PFSK-1 (cell line): ENCODE results near the gene PPM1L.

ENCODE experiments used
- FOXP2 ChIP-seq: optimal IDR thresholded peaks from 2 replicates; pipeline ENCODE3; 2011; ENCODE audit warnings: borderline replicate concordance, control low read depth, inconsistent platforms; ENCODE audit not compliant: insufficient read depth; ENCODE audit errors: extremely low read length, extremely low read depth
- REST ChIP-seq, 2 experiments: IDR thresholded peaks; 2 replicates each; pipeline versions ENCODE4 v1.6.1 to v1.8.0; 2011 to 2012; ENCODE audit warnings: low read depth in 2 of 2, low read length in 2 of 2, control low read depth in 1 of 2, inconsistent platforms in 1 of 2, mild to moderate bottlenecking in 1 of 2, moderate library complexity in 1 of 2; ENCODE audit not compliant: insufficient read depth in 1 of 2
- SIN3A ChIP-seq: IDR thresholded peaks from 2 replicates; pipeline ENCODE4 v1.6.1; 2012; ENCODE audit warnings: mild to moderate bottlenecking, low read length, moderate library complexity, borderline replicate concordance; ENCODE audit not compliant: insufficient read depth

GRCh38 chr3:160806094-160806493 is 50.1 kb downstream of the PPM1L start:
- TF ChIP-seq REST (IDR thresholded peaks at IDR 0.05; ENCODE audit: insufficient read depth in 1 of 2, low read depth in 2 of 2, low read length in 2 of 2), result no peak
- TF ChIP-seq FOXP2, result no peak
- no peak for TF ChIP-seq SIN3A
